Astrocyte (in vitro differentiated cells and primary cell): Measurements from ENCODE around the gene SMC1B.

Source experiments
- CTCF ChIP-seq: IDR thresholded peaks from 2 replicates; pipeline ENCODE4 v1.5.1; 2011; ENCODE audit warnings: low read depth, mild to moderate bottlenecking, inconsistent platforms, low read length, moderate library complexity; ENCODE audit not compliant: insufficient read depth
- EZH2 ChIP-seq: IDR thresholded peaks from 2 replicates; pipeline ENCODE4 v1.6.1; 2012; ENCODE audit warnings: mild to moderate bottlenecking, low read length, inconsistent platforms; ENCODE audit not compliant: insufficient read depth

- TF ChIP-seq CTCF = no peak
- no peak for TF ChIP-seq EZH2
Observed at GRCh38 chr22:45398214-45398613, 15.2 kb downstream of the SMC1B start.
